GM18858 (cell line): Measurements from ENCODE around the gene CITED4.

Experiments
- ATAC-seq: cut with Tn5 transposase; IDR thresholded peaks from one replicate; pipeline ENCODE4 v1.9.1; 2021; ENCODE audit not compliant: unreplicated experiment

Gene CITED4

GRCh38 chr1:40887012-40887378 is 24.8 kb upstream of the CITED4 start:
- ATAC-seq = no peak

- no peak for ATAC-seq
Observed at GRCh38 chr1:40886318-40887011, 24.3 kb upstream of the CITED4 start.

GRCh38 chr1:40884055-40884795 is 22.1 kb upstream of the CITED4 start:
- ATAC-seq = no peak

GRCh38 chr1:40880813-40881549 is 18.8 kb upstream of the CITED4 start:
- ATAC-seq = no peak

GRCh38 chr1:40879482-40880175 is 17.5 kb upstream of the CITED4 start:
- ATAC-seq = no peak

- ATAC-seq = no peak
Observed at GRCh38 chr1:40878906-40879305, 16.7 kb upstream of the CITED4 start.

GRCh38 chr1:40877698-40878097 is 15.5 kb upstream of the CITED4 start:
- no peak for ATAC-seq

GRCh38 chr1:40876891-40877290 is 14.7 kb upstream of the CITED4 start:
- ATAC-seq = no peak

GRCh38 chr1:40876436-40876761 is 14.2 kb upstream of the CITED4 start:
- no peak for ATAC-seq

GRCh38 chr1:40873863-40874472 is 11.8 kb upstream of the CITED4 start:
- no peak for ATAC-seq

GRCh38 chr1:40872276-40872675 is 10.1 kb upstream of the CITED4 start:
- no peak for ATAC-seq

- no peak for ATAC-seq
Observed at GRCh38 chr1:40870135-40870728, 8.1 kb upstream of the CITED4 start.

GRCh38 chr1:40868051-40868723 is 6.0 kb upstream of the CITED4 start:
- no peak for ATAC-seq

- ATAC-seq = peak; percentile 13
Observed at GRCh38 chr1:40861224-40862003, 749 bp downstream of the CITED4 start.

GRCh38 chr1:40860706-40861223 is 1.4 kb downstream of the CITED4 start:
- ATAC-seq = no peak

GRCh38 chr1:40858856-40859416 is 3.2 kb downstream of the CITED4 start:
- ATAC-seq = no peak

- ATAC-seq = no peak
Observed at GRCh38 chr1:40857737-40858136, 4.4 kb downstream of the CITED4 start.

- no peak for ATAC-seq
Observed at GRCh38 chr1:40856656-40857302, 5.4 kb downstream of the CITED4 start.
